Measurements from ENCODE around the gene DLG2.
"Not testable (repeated sequence)": the region's sequence is repeated elsewhere in the genome, so short reads cannot be mapped to it uniquely, and the experiment has no call there.

DLG2 gene

DNA sequence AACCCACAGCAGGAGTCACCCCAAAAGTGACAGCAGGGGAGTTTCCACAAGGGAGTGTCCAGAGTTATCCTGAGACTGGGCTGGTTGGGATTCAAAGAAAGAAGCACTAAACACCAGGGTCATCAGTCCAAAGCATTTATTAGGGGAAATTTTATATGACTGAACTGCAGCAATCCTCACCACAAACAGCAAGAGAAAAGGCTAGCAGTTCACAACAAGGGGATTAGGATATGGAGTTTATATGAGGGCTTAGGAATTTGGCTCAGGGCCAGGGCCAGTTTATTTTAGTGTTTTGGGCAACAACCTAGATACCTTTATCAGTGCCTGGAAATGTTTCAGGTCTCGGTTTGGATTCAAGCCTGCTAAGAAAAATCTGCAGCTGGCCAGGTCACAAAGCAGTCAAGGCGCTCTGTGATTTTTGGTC, 16.1 kb upstream of the DLG2 start:
- no peak for DNase-seq (ENCODE audit: low spot score)

DNA sequence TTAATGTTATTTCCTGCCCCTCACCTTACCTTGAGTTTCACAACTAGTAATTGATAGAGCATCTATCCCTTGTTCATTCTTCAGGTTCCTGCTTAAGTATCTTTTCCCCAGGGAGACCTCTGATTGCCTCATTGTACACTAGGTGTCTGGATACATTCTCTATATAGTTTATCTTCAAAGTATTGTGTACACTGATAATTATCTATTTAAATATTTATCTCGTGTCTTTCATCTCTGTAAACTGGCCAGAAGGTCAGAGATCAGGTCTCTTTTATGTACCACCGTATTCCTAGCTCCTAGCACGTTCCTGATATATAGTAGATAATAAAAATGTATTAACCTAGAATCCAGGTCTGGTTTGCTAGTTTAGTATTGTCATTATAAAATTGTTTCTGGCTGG, 7.6 kb upstream of the DLG2 start:
- no peak for DNase-seq (ENCODE audit: low spot score)

- no peak for DNase-seq (ENCODE audit: low spot score)
Measured at GRCh38 chr11:85628771-85629341, 1.7 kb upstream of the DLG2 start.

DNA sequence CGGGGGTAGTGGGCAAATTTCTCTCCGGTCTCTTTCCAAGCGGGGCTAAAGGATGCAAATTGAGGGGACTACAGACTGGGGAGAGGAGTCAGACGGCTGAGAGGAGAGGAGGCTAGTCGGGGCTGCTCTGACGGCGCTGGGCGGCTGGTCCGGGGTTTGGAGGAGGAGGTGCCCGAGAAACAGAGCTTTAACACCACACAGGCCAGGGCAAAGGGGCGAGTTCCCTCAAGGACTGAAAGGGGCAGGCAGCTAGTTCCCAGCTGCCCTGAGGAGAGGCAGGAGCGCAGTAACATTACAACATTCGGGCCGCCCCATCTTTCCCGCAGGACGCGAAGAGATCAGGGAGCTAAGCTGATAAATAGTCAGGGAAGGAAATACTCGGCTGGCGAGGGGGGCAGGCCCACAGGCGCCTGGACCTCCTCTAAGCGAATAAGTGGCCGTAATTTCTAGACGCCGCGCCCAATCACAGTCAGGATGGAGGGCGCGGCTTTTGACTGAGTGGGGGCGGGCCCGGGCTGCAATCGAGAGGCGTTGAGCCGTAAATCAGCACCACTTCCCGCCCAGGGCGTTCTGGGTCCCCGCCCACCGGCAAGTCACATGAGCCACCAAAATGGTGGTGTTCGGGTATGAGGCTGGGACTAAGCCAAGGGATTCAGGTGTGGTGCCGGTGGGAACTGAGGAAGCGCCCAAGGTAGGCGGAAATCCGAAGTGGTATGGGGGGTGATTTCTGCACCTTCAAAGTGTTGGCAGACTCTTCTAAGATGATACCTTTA, 1.0 kb upstream of the DLG2 start, which contains the start of gene TMEM126B:
Gene TMEM126B (plus strand): TSS at position 596 of the 773 bp plus-strand sequence. CDS start 15 bp downstream, at position 611.
- peak; percentile 94 for DNase-seq (ENCODE audit: low spot score)

- DNase-seq (ENCODE audit: low spot score): no peak
Measured at GRCh38 chr11:85626496-85626895, 648 bp downstream of the DLG2 start.

- no peak for DNase-seq (ENCODE audit: low spot score)
Measured at GRCh38 chr11:85620256-85620655, 6.9 kb downstream of the DLG2 start.

DNA sequence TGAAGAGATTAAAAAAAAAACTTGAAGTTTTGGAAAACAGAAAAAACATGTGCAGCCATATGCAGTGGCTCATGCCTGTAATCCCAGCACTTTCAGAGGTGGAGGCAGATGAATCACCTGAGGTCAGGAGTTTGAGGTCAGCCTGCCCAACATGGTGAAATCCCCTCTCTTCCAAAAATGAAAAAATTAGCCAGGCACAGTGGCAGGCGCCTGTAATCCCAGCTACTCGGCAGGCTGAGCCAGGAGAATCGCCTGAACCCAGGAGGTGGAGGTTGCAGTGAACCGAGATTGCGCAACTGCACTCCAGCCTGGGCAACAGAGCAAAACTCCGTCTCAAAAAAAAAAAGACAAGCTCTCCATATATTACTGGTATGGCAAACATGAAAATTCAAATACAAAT, 7.6 kb downstream of the DLG2 start:
- DNase-seq (ENCODE audit: low spot score): no peak

DNA sequence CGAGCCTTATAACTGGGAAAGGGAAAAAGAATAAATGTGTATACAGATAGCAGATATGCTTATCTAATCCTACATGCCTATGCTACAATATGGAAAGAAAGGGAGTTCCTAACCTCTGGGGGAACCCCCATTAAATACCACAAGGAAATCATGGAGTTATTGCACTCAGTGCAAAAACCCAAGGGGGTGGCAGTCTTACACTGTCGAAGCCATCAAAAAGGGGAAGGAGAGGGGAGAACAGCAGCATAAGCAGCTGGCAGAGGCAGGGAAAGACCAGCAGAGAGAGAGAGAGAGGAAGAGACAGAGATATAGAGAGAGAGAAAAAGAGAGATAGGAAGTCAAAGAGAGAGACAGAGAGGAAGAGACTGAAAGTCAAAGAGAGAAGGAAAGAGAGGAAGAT, 15.5 kb downstream of the DLG2 start:
- DNase-seq (ENCODE audit: low spot score): not testable (repeated sequence)

GRCh38 chr11:85609286-85609685, 17.9 kb downstream of the DLG2 start:
- DNase-seq (ENCODE audit: low spot score): not testable (repeated sequence)

DNA sequence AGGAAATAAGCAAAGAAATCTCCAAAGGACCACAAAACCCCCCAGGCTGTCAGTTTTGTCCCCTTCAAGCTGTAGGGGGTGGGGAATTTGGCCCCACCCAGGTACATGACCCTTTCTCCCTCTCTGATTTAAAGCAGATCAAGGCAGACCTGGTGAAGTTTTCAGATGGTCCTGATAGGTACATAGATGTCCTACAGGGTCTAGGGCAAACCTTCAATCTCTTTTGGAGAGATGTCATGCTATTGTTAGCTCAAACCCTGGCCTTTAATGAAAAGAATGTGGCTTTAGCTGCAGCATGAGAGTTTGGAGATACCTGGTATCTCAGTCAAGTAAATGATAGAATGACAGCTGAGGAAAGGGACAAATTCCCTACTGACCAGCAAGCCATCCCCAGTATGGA, 18.5 kb downstream of the DLG2 start:
- not testable (repeated sequence) for DNase-seq (ENCODE audit: low spot score)

DNA sequence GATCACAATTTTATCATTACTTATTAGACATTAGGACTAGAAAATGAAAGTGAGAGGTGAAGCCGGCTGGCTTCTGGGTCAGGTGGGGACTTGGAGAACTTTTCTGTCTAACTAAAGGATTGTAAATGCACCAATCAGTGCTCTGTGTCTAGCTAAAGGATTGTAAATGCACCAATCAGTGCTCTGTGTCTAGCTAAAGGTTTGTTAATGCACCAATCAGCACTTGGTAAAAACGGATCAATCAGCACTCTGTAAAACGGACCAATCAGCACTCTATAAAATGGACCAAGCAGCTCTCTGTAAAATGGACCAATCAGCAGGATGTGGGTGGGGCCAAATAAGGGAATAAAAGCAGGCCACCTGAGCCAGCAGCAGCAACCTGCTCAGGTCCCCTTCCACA, 20.9 kb downstream of the DLG2 start:
- DNase-seq (ENCODE audit: low spot score): not testable (repeated sequence)

- DNase-seq (ENCODE audit: low spot score): no peak
Measured at GRCh38 chr11:85603220-85603619, 23.9 kb downstream of the DLG2 start.

DNA sequence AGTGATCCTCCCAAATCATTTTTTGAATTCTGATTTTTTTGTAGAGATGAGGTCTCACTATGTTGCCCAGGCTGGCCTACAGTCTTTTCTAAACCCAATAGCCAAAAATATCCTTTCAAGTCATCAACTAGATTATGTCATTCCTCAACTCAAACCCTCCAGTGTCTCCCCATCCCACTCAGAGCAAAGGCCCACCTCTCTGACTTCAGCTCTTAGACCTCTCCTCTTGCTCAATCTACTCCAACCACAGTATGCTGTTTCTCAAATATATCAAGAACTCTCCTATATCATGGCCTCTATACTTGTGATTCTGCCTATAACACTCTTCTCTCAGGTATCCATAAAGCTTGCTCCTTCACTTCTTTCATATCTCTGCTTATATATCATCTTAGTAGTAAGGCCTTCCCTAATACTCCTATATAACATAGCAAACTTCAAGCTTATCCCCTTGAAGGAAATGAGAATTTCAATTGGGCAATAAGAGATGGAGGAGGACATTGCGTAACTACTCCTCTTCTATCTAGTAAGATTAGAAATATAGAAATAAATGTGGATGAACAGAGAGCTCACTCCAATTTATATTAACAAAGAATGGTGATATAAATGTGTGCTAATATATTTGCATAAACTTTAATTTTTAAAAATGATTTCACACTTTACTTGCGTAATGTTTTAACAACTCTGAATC, 24.5 kb downstream of the DLG2 start:
- no peak for DNase-seq (ENCODE audit: low spot score)

DNA sequence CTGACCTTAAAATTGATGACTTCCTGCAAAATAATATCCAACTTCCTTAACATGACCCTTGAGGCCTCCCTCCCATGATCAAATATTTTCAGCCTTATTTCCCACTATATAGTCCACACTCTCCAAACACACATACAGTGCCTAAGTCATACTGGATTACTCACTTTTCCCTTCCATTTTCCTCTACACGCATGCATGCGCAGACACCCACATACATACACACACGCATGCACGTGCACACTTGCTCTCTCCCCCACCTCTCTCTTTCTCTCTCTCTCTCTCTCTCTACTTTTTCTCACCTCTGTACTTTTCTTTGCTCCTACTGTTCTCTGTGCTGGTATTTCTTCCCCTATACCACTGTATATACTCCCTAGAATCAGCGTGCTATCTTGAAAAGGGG, 28.1 kb downstream of the DLG2 start:
- no peak for DNase-seq (ENCODE audit: low spot score)

GRCh38 chr11:85596886-85597285, 30.3 kb downstream of the DLG2 start:
- no peak for DNase-seq (ENCODE audit: low spot score)

DNA sequence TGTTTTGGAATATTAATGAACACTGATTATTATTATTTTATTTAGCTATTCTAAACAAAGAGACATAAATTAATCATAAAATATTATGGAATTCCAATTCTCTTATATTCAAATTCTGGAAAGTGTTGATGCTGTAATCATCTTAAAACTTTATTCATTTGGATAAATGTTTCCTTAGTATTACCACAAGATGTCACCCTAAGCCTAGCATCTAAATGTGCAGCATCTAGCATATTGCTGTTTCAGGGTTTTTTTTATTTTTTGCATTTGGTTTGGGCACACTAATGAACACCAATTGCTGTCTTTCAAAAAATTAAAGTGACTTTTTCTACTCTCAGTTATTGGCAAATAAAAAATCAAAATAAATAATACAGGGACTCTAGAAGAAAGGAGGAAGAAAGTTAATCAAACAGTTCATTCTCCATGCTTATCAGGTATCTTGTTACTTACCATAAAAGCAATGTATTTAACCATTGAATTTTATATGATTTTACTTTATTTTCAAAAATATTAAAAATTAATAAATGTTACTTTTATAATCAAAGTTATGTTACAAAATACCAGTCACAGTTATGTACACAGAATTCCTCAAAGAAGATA, 31.8 kb downstream of the DLG2 start:
- DNase-seq (ENCODE audit: low spot score): peak; percentile 52

DNA sequence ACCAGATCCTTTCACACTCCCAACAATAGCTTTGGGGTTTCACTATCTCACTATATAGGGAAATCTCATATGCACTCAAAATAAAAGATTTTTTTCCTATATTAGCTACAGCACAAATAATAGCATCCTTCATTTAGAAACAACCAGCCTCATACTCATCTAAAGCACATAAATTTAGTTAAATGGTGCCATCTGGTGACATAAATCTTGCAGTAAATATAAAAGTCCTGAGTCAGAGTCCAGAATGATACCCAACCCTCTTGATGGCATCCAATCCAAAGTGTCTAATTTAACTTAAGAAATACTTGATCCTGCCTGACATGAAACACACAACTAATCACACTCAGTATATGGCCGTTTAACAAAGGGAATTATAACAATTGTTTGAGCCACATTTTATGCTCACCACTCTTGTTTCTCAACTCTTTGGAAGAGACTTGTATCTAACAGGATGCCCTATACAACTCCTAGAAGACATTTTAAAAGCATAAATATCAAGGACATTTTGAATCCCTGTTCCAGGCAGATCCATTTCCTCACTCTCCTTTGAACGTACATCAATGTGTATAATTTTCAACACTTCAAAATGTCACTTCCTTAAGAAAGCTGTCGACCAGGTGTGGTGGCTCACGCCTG, 36.2 kb downstream of the DLG2 start:
- no peak for DNase-seq (ENCODE audit: low spot score)

GRCh38 chr11:85589373-85589772, 37.8 kb downstream of the DLG2 start:
- no peak for DNase-seq (ENCODE audit: low spot score)

DNA sequence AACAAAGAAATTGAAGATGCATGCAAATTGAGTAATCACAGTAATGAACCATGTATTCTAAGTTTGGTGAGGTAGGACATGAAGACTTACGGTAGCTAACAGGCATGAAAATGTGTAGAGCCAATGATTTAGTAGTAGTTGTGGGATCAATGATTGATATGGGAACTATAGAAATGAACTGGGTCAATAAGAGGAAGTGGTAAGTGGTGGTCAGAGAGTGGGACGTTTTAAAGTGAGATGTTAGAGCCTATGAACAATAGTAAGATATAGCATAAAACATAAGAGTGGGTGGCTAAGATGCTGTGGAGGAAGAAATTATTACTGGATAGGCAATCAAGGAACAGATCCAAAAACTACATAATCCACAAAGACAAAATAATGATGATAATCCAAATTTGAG, 45.0 kb downstream of the DLG2 start:
- no peak for DNase-seq (ENCODE audit: low spot score)

- DNase-seq (ENCODE audit: low spot score): no peak
Measured at GRCh38 chr11:85575388-85575787, 51.8 kb downstream of the DLG2 start.

DNA sequence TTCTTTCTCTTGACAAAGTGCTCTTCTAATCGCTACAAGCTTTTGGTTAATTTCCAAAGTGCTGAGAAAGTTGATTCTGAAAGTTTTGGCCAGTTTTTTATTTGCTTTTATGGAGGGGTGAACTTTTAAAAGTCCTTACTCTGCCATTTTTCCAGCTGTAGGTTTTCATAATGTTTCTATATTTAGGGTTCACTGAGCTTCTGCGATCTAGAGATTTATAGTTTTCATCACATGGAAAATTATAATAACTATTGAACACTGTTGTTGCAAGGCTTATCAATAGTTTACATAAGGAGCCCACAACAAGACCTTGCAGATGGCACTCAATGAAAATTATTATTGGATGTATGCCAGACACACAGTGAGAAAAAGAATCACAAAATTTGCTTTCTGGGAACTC, 55.1 kb downstream of the DLG2 start:
- no peak for DNase-seq (ENCODE audit: low spot score)

DNA sequence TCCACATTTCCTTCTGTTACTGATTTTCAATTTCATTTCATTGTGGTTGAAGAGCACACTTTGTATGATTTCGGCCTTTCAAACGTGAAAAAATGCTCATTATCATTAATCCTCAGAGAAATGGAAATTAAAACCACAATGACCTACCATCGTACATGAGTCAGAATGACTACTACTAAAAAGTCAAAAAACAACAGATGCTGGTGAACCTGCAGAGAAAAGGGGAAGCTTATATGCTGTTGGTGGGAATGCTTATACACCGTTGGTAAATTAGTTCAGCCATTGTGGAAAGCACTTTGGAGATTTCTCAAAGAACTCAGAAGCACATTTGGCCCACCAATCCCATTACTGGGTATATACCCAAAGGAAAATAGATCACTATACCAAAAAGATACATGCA, 57.6 kb downstream of the DLG2 start:
- DNase-seq (ENCODE audit: low spot score): no peak

All from CD4-positive, alpha-beta T cell treated with Interleukin-2 at 100 ng/mL for 4 hours (primary cell).